Activated CD8-positive, alpha-beta memory T cell treated with anti-CD3 and anti-CD28 coated beads for 36 hours (primary cell): ENCODE data around the gene LIN54. TPM values are rescaled to one million over a fixed set of nuclear protein-coding genes. Genes with fewer than 3 reads are reported as not detected.
"Not testable (repeated sequence)": the region's sequence is repeated elsewhere in the genome, so short reads cannot be mapped to it uniquely, and the experiment has no call there.

Source experiments
- CTCF ChIA-PET: fragments of 350-600 bp; sonication (Branson Sonifier 250); formaldehyde crosslinking; loops from one replicate; lab custom pipeline; 2021; ENCODE audit warnings: antibody characterized with exemption; lab: Charles Lee
- POLR2A ChIA-PET: fragments of 350-600 bp; sonication (Branson Sonifier 250); formaldehyde crosslinking; loops from one replicate; lab custom pipeline; 2021; ENCODE audit warnings: antibody characterized with exemption; lab: Charles Lee
- total RNA-seq, 2 experiments: library from RNA; stranded (reverse); gene quantifications; one replicate each; pipeline ENCODE4 v1.2.3, GENCODE V29; 2021

LIN54 gene
- total RNA-seq = 10 to 100 TPM; 24.1 to 24.7 TPM

GRCh38 chr4:83010522-83011318 lies at the start of gene LIN54:
LIN54 (minus strand) TSS chr4:83010823; CDS start chr4:82984844, 25,979 bp downstream.
- CTCF ChIA-PET = interaction anchor here (1.1 to 3.2 kb wide), 3 partner anchors 24 to 581 kb away, joined by 4 to 17 read pairs (median 5); partner anchors contain the start of genes COPS4 and THAP9
- POLR2A ChIA-PET = interaction anchor here (0.6 to 3.8 kb wide), 5 partner anchors 19 to 645 kb away, joined by 3 to 28 read pairs (median 9); partner anchors contain the start of gene COPS4

DNA sequence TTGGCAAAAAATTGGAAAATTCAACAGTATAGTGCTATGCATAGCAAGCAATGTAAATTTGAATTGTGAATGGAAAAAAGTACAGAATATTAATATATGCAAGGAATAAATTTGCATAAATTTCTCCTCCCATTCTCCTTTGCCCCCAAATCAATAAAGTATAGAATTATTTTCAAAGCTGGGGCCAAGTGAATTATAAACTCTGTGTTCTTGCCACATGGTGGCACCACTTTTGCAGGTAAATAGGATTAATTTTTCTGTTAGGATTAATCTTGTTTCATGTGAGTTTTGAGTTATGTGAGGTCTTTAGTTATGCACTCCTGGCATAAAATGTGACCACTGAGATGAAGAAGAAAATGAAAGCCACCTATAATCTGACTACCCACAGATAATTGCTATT lies 44.3 kb upstream of the LIN54 start:
- CTCF ChIA-PET = no interaction called here
- POLR2A ChIA-PET = no interaction called here

- POLR2A ChIA-PET = not testable (repeated sequence)
- CTCF ChIA-PET = interaction anchor here (0.7 kb wide), 1 partner anchor 54 kb away, joined by 3 read pairs; no protein-coding TSS in a partner anchor
These were observed 38.2 kb upstream of the LIN54 start for GRCh38 chr4:83048781-83049180.

DNA sequence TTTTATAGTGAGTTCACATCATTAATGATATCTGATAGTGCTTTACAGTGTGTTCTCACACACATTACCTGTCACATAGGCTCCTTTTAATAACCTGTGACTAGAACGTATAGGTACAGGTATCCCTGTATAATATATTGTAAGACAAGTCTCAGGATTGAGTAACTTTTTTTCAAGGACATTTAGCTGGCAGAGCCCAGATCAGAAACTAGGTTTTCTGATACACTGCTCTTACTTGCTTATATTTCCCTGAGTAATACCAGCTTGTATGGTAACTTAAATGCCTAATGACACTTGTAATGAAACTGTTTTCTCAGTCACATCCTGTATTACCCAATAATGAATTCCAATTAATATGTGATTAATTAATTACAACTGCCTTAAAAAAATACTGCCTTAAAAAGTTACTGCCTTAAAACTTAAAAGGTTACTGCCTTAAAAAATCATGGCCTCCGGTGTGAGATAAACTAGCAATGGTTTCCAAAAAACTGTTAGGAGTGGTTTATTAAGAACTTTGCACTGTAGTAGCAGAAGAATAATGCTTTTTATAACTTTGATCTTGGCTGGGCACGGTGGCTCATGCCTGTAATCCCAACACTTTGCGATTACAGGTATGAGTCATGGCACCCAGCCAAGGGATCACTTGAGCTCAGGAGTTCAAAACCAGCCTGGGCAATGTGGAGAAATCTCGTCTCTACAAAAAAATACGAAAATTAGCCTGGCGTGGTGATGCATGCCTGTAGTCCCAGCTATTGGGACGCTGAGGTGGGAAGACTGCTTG lies 36.3 kb upstream of the LIN54 start:
- ChIA-PET POLR2A (no interaction called here), CTCF (no interaction called here)

- POLR2A ChIA-PET = no interaction called here
- CTCF ChIA-PET = no interaction called here
These were observed 33.3 kb upstream of the LIN54 start for GRCh38 chr4:83043801-83044407.

DNA sequence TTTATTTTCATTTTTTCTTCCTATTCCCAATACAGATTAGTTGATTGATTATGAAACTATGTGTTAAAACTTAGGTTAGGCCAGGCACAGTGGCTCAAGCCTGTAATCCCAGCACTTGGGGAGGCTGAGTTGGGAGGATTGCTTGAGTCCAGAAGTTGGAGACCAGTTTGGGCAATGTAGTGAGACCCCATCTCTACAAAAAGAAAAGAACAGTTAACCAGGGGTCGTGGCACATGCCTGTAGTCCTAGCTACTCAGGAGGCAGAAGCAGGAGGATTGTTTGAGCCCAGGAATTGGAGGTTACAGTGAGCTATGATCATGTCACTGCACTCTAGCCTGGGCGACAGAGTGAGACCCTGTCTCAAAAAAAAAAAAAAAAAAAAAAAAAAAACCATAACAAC lies 32.5 kb upstream of the LIN54 start:
- POLR2A ChIA-PET = not testable (repeated sequence)

GRCh38 chr4:83040269-83040668 lies 29.6 kb upstream of the LIN54 start:
- CTCF ChIA-PET = interaction anchor here (1.1 to 2.1 kb wide), 2 partner anchors 31 to 140 kb away, joined by 4 to 5 read pairs; partner anchors contain the start of gene THAP9
- POLR2A ChIA-PET = no interaction called here

More for the DNA sequence above, 32.5 kb upstream of the LIN54 start:
- CTCF ChIA-PET = not testable (repeated sequence)

DNA sequence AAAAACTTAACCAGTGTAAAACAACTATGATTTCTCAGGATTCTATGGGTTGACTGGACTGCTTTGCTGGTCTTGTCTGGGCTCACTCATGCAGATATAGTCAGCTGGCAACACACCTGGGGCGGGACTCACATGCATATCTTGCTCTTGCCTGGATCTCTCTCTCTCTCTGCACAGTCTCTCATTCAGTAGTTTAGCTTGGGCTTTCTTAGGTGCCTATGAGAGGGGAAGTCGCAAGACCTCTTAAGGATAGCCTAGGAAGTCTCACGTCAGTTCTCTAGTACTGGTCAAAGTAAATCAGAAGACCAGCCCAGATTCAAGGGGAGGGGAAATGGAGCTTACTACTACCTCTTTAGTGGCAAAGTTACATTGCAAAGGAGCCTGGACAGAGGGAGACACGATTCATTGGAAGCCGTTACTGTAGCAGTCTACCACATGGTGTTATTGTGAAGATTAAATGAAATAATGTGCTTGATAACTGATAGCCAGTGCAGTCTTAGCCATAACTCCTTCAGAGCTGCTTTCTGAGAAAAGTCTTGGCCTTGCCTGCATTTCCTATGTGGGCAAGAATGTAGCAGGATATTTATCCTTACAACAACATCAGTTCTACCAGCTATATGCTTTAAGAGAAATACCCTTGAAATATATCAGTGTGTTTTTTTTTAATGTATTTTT lies 26.5 kb upstream of the LIN54 start:
- CTCF ChIA-PET = interaction anchor here (0.6 kb wide), 1 partner anchor 31 kb away, joined by 4 read pairs; no protein-coding TSS in a partner anchor
- POLR2A ChIA-PET = no interaction called here

DNA sequence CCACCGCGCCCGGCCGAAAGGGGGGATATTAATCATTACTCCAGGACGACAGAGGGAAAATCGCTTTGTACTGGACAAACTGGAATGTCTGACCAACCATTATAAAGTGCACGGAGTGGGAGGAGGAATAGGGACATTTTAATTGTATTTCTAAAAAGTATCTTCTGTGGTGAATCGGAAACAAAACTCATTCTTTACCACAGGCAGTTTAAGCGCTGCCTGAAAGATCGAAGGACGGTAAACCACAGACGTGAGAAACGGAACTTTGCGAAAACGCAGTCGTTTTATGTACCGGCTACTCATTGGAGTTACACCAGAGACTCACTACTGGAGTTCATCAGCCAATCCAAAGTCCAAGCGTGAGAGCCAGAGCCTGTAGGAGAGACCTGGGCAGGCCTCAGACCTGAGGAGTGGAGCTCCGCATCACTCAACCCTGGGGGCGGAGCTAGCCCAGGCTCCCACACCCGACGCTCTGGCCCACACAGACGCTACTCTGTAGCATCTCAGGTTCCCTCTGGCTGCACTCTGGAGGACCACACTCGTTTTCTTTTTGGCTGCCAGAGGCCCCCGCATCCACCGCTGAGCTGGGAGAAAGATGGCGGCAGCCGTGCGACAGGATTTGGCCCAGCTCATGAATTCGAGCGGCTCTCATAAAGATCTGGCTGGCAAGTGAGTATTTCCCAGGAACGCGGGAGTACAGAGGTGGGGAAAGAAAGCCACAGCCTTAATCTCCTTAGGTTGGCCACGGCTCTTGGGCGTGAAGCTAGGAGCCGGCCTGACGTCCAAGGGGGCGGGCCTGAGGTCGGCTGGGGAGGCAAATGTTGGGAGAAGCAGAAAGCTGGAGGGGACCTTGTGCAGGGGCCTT lies 24.2 kb upstream of the LIN54 start, which contains the start of gene COPS4:
Gene COPS4, plus strand, starts transcription at position 554 of the 865 bp plus-strand sequence. Its CDS starts 42 bp downstream, at position 596.
- CTCF ChIA-PET = interaction anchor here (0.8 to 1.4 kb wide), 7 partner anchors 18 to 250 kb away, joined by 3 to 17 read pairs (median 3); partner anchors contain the start of genes COQ2 and LIN54
- POLR2A ChIA-PET = interaction anchor here (0.6 to 1.2 kb wide), 10 partner anchors 15 to 669 kb away, joined by 3 to 28 read pairs (median 4); partner anchors contain the start of genes COQ2 and LIN54

GRCh38 chr4:83029688-83030087 lies 19.1 kb upstream of the LIN54 start:
- ChIA-PET POLR2A (interaction anchor here (1.1 kb wide), 1 partner anchor 19 kb away, joined by 3 read pairs; the partner anchor contains the start of gene LIN54), CTCF (no interaction called here)

GRCh38 chr4:83028976-83029375 lies 18.4 kb upstream of the LIN54 start:
- CTCF ChIA-PET = no interaction called here
- POLR2A ChIA-PET = no interaction called here

DNA sequence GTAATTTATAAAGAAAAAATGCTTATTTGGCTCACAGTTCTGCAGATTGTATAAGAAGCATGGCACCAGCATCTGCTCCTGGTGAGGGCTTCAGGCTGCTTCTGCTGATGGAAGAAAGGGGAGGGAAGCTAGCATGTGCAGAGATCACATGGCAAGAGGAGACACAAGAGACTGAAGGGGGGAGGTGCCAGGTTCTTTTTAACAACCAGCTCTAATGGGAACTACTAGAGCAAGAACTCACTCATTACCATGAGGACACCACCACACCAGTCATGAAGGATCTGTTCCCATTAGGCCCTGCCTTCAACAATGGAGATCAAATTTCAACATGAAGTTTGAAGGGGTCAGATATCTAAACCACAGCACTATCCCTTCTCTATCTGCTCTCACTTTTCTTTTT lies 14.9 kb upstream of the LIN54 start:
- CTCF ChIA-PET = no interaction called here
- POLR2A ChIA-PET = no interaction called here

DNA sequence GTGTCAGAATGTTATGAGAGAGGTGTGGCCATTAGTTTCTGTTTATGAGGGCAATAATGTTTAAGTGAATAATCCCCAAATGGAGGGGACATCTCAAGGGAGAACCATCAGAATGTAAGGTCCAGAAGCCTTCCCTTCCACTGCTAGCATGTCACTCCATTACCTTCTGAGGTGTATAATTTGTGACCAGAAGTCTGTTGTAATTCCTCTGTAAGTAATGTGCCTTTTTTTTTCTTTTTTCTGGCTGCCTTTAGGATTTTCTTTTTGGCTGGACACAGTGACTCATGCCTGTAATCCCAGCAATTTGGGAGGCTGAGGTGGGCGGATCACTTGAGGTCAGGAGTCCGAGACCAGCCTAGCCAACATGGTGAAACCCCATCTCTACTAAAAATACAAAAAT lies 13.6 kb upstream of the LIN54 start:
- ChIA-PET CTCF (no interaction called here), POLR2A (no interaction called here)

- POLR2A ChIA-PET, CTCF ChIA-PET: not testable (repeated sequence)
These were observed 13.0 kb upstream of the LIN54 start for GRCh38 chr4:83023599-83023998.

GRCh38 chr4:83022724-83023450 lies 12.3 kb upstream of the LIN54 start:
- ChIA-PET CTCF (no interaction called here), POLR2A (no interaction called here)

DNA sequence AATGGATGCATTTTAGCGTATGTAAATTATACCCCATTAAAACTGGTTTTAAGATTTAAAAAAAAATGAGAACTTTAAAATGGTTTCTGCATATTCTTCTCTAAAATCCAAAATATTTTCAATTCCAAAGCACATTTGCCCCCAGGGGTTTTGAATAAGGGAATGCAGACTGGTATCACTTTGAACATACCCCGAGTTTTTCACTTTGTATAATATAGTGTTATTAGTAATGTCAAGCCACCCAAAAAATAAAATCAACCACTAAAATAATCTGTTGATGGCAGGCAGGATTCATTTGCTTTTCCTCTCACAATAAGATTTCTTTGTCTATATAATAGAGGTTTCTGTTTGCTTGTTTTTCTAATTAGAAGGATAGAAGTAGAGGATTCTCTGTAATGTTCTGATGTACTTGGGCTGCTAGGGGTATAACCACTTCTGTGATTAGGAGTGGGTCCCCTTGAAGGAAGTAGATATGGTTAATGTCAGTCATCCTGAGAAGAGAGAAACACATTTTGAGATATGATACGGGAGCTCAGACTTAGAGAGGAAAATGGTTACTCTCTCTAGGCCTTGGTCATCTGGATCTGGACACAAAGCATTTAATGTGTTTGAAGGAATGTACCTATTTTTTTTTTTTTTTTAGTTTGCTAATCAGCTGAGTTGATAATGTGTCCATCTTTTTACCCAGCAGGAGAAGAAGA lies 9.3 kb upstream of the LIN54 start:
- POLR2A ChIA-PET = interaction anchor here (0.7 kb wide), 1 partner anchor 15 kb away, joined by 3 read pairs; the partner anchor contains the start of gene COPS4
- CTCF ChIA-PET = interaction anchor here (0.9 kb wide), 1 partner anchor 256 kb away, joined by 5 read pairs; no protein-coding TSS in a partner anchor
